Keratinocyte (primary cell): ENCODE measurements around the gene TMEM244. TPM values are rescaled to one million over a fixed set of nuclear protein-coding genes. Genes with fewer than 3 reads are reported as not detected.

ENCODE experiments used
- DNase-seq: peaks from one replicate; pipeline ENCODE4 v3.0.0-alpha.2; 2011; ENCODE audit warnings: low read depth, missing footprints, low spot score
- FAIRE-seq: peaks from 2 replicates; lab custom pipeline; 2011; peaks lifted over from hg19 to GRCh38; lab: Jason Lieb, UNC
- H2AFZ ChIP-seq: 2 replicates; pipeline ENCODE4 v1.6.0; 2012; ENCODE audit warnings: low read length, control low read depth, inconsistent platforms; ENCODE audit not compliant: control insufficient read depth
- H3K27ac ChIP-seq: 2 replicates; pipeline ENCODE4 v1.5.1; 2011; ENCODE audit warnings: low read length; ENCODE audit not compliant: control insufficient read depth, insufficient read depth
- H3K27me3 ChIP-seq: 3 replicates; pipeline ENCODE4 v1.6.0; 2011; ENCODE audit warnings: low read length; ENCODE audit not compliant: control insufficient read depth, insufficient read depth; ENCODE audit errors: extremely low read depth
- H3K36me3 ChIP-seq, 2 experiments: 2 replicates in 1 of 2; 3 replicates in 1 of 2; pipeline ENCODE4 v1.5.1; 2011; ENCODE audit warnings: low read length in 2 of 2, mild to moderate bottlenecking in 1 of 2; ENCODE audit not compliant: control insufficient read depth in 2 of 2, insufficient read depth in 2 of 2; ENCODE audit errors: extremely low read depth in 1 of 2
- H3K4me1 ChIP-seq: 3 replicates; pipeline ENCODE4 v1.5.1; 2011; ENCODE audit warnings: low read length; ENCODE audit not compliant: control insufficient read depth, insufficient read depth; ENCODE audit errors: extremely low read depth
- H3K4me2 ChIP-seq: 3 replicates; pipeline ENCODE4 v1.6.0; 2011; ENCODE audit warnings: low read depth, low read length; ENCODE audit not compliant: control insufficient read depth, insufficient read depth; ENCODE audit errors: extremely low read depth
- H3K4me3 ChIP-seq, 3 experiments: fragments of 200-600 bp in 1 of 3; sonication (generic) in 1 of 3; 2 replicates in 2 of 3; 3 replicates in 1 of 3; pipeline ENCODE4 v1.5.1; 2011 to 2016; ENCODE audit warnings: low read length in 3 of 3, mild to moderate bottlenecking in 3 of 3, control low read depth in 2 of 3, inconsistent platforms in 1 of 3, low read depth in 1 of 3, mixed read lengths in 1 of 3, mixed run types in 1 of 3, moderate library complexity in 1 of 3; ENCODE audit not compliant: control insufficient read depth in 2 of 3, insufficient read depth in 2 of 3; ENCODE audit errors: extremely low read depth in 1 of 3
- H3K79me2 ChIP-seq: 2 replicates; pipeline ENCODE4 v1.6.0; 2012; ENCODE audit warnings: low read length; ENCODE audit not compliant: control insufficient read depth, insufficient read depth
- H3K9ac ChIP-seq: 3 replicates; pipeline ENCODE4 v1.6.0; 2011; ENCODE audit warnings: low read length; ENCODE audit not compliant: control insufficient read depth, insufficient read depth; ENCODE audit errors: extremely low read depth
- H3K9me1 ChIP-seq: 3 replicates; pipeline ENCODE4 v1.6.0; 2011; ENCODE audit warnings: low read length; ENCODE audit not compliant: control insufficient read depth, insufficient read depth; ENCODE audit errors: extremely low read depth
- H3K9me3 ChIP-seq: 2 replicates; pipeline ENCODE4 v1.5.1; 2012; ENCODE audit warnings: low read depth, low read length; ENCODE audit not compliant: control insufficient read depth
- H4K20me1 ChIP-seq: 3 replicates; pipeline ENCODE4 v1.6.0; 2011; ENCODE audit warnings: low read length; ENCODE audit not compliant: control insufficient read depth, insufficient read depth; ENCODE audit errors: extremely low read depth
- EZH2 ChIP-seq: IDR thresholded peaks from one replicate; pipeline ENCODE4 v1.6.1; 2012; ENCODE audit warnings: inconsistent platforms, mild to moderate bottlenecking, low read length, moderate library complexity
- dilution Hi-C: fragments of 300-500 bp; cut with MboI; formaldehyde crosslinking; loops from one replicate; pipeline ENCODE4 v1.7.0; 2020; ENCODE audit warnings: low sequenced_read_pairs; ENCODE audit not compliant: extremely low pct_ligation_motif_present
- polyA plus RNA-seq, 5 experiments: library from polyadenylated mRNA; depleted of rRNA in 3 of 5; stranded (reverse) in 3 of 5; stranded (forward) in 1 of 5; unstranded in 1 of 5; fragments of >200 nt; gene quantifications; 1 replicate in 1 of 5; 2 replicates in 3 of 5; 3 replicates in 1 of 5; pipeline versions ENCODE4 v1.2.1 to v1.2.3, GENCODE V29; 2011 to 2012; ENCODE audit warnings: missing spikeins in 2 of 5, low read depth in 1 of 5, low replicate concordance in 1 of 5
- TF ChIP-seq, protein P1 (sequence below), 3 experiments: IDR thresholded peaks in 1 of 3; conservative IDR thresholded peaks in 1 of 3; optimal IDR thresholded peaks in 1 of 3; 2 replicates in 2 of 3; 3 replicates in 1 of 3; pipeline versions ENCODE3 to v1.5.1; 2011; ENCODE audit warnings: low read length in 3 of 3, mild to moderate bottlenecking in 3 of 3, moderate library complexity in 2 of 3, control low read depth in 1 of 3, inconsistent platforms in 1 of 3; ENCODE audit not compliant: insufficient read depth in 2 of 3; ENCODE audit errors: extremely low read depth in 1 of 3

TMEM244 gene
- polyA plus RNA-seq, 1 donor (not counting 4 experiments of a cell fraction or from before 2014, with no cell fraction given), result 0.12 TPM

DNA sequence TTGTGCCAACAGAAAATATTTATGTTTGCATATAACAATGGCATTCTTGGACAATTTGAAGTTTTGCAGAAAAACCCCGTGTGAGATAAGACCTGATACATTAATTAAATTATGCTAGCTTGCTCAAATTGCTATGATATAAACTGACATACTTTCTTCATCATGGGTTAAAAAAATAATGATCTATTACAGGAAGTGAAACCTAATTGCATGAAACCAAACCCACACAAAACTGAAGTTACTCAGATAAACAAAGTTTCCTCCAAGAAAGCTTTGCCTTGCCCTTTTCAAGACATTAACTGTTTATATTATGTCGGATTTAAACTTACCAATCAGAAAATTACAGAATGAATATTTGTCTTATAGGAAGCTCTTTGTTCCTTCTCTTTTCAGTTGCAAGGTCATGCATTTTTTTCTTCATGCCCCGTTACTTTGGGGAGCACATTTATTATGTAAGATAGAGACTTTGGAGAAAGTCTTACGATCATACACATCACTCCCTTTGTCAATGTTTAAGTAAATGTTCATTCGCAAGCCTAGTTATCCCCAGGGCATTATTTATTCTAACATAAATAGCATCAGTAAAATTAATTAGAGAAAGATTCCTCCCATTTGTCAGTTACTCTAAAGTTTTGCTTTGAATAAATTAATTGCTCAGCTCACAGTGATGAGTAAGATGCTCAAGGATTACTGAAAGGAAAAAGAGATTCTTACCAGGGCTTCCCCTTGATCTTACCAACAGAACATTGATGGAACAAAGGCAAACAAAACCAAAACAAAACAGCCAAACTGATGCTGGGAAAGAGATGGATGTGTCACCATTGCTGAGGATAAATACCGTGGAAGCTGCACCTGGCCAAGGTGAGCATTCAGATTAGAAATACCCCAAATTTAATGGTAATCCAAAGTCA lies 14.8 kb upstream of the TMEM244 start:
- no peaks in the 10 kb centered on the region for H3K36me3 ChIP-seq
- no peak overlapping the region for H3K27ac ChIP-seq
- no peak overlapping the region for H3K9ac ChIP-seq
- no peak for FAIRE-seq
- no peaks in the 10 kb centered on the region for H3K27me3 ChIP-seq
- no peak for DNase-seq
- TF ChIP-seq EZH2, result no peak
- TF ChIP-seq, protein P1, sequence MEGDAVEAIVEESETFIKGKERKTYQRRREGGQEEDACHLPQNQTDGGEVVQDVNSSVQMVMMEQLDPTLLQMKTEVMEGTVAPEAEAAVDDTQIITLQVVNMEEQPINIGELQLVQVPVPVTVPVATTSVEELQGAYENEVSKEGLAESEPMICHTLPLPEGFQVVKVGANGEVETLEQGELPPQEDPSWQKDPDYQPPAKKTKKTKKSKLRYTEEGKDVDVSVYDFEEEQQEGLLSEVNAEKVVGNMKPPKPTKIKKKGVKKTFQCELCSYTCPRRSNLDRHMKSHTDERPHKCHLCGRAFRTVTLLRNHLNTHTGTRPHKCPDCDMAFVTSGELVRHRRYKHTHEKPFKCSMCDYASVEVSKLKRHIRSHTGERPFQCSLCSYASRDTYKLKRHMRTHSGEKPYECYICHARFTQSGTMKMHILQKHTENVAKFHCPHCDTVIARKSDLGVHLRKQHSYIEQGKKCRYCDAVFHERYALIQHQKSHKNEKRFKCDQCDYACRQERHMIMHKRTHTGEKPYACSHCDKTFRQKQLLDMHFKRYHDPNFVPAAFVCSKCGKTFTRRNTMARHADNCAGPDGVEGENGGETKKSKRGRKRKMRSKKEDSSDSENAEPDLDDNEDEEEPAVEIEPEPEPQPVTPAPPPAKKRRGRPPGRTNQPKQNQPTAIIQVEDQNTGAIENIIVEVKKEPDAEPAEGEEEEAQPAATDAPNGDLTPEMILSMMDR (optimal IDR thresholded peaks at IDR 0.05 in 1 of 3, IDR thresholded peaks at IDR 0.05 in 1 of 3, conservative IDR thresholded peaks at IDR 0.05 in 1 of 3; ENCODE audit: extremely low read depth in 1 of 3, insufficient read depth in 2 of 3, low read length in 3 of 3), result no peak
- no peaks in the 10 kb centered on the region for H3K9me3 ChIP-seq
- no peak overlapping the region for H2AFZ ChIP-seq
- H3K4me3 ChIP-seq, result no peak overlapping the region
- no peaks in the 10 kb centered on the region for H3K4me1 ChIP-seq
- H4K20me1 ChIP-seq, result no peaks in the 10 kb centered on the region
- no peaks in the 10 kb centered on the region for H3K79me2 ChIP-seq
- no peaks in the 10 kb centered on the region for H3K9me1 ChIP-seq
- no peak overlapping the region for H3K4me2 ChIP-seq
- dilution Hi-C loops, result no loop called here

DNA sequence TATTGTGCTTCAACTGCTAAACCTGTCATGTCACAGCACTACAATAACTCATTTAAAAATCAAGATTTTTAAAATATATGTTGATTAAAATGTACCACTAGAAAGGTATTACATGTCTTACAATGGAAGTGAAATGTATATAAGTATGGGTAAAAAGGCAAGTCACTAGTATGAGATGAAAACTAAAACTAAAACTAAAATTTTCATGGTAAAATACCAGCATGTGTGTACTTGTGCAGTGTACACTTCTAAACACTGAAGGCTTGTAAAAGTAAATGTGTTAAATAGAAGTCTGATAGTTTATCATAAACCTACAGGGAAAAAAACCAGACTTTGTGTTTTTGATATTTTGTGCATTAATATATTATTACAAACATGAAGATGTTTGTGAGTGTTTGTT lies 13.7 kb upstream of the TMEM244 start:
- Histone ChIP-seq H3K9me1 (no peaks in the 10 kb centered on the region), H3K36me3 (no peaks in the 10 kb centered on the region), H3K79me2 (no peaks in the 10 kb centered on the region), H3K9me3 (no peaks in the 10 kb centered on the region), H3K27ac (no peak overlapping the region), H3K4me1 (no peaks in the 10 kb centered on the region), H3K4me2 (no peak overlapping the region), H3K27me3 (no peaks in the 10 kb centered on the region), H3K4me3 (no peak overlapping the region), H3K9ac (no peak overlapping the region), H4K20me1 (no peaks in the 10 kb centered on the region), H2AFZ (no peak overlapping the region)
- no peak for FAIRE-seq
- TF ChIP-seq EZH2, result no peak
- TF ChIP-seq, protein P1 (optimal IDR thresholded peaks at IDR 0.05 in 1 of 3, IDR thresholded peaks at IDR 0.05 in 1 of 3, conservative IDR thresholded peaks at IDR 0.05 in 1 of 3; ENCODE audit: extremely low read depth in 1 of 3, insufficient read depth in 2 of 3, low read length in 3 of 3), result no peak
- dilution Hi-C loops, result no loop called here
- no peak for DNase-seq
